Measurements from ENCODE around the gene PLXDC1.
"Not testable (repeated sequence)": the region's sequence is repeated elsewhere in the genome, so short reads cannot be mapped to it uniquely, and the experiment has no call there.

PLXDC1 gene

DNA sequence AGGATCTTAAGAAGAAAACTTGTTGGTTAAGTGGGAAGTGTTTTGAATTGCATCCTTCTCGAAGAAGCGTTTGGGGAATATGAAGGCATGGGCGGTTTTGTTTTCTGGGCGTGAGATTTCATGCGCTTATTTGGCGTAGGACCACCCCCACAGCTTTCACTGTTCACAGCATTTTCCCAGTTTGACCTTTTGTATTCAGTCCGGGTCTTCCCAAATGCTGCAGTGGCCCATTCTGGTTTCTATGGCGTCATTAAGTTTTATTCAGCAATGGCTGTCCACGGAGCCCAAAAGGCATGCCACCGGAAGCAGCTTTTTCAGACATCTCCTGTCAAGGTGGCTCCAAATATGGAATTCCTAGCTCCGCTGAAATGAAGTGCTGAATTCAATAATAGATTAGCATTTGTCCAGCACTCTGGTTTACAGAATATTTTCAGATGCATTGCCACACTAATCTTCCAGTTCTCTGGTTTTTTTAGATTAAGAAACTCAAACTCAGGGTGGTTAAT is 93.7 kb downstream of the PLXDC1 start:
- DNase-seq, result no peak

- DNase-seq, result no peak
Measured at GRCh38 chr17:39054111-39054645, 97.3 kb downstream of the PLXDC1 start.

- not testable (repeated sequence) for DNase-seq
Measured at GRCh38 chr17:39052423-39052822, 99.0 kb downstream of the PLXDC1 start.

DNA sequence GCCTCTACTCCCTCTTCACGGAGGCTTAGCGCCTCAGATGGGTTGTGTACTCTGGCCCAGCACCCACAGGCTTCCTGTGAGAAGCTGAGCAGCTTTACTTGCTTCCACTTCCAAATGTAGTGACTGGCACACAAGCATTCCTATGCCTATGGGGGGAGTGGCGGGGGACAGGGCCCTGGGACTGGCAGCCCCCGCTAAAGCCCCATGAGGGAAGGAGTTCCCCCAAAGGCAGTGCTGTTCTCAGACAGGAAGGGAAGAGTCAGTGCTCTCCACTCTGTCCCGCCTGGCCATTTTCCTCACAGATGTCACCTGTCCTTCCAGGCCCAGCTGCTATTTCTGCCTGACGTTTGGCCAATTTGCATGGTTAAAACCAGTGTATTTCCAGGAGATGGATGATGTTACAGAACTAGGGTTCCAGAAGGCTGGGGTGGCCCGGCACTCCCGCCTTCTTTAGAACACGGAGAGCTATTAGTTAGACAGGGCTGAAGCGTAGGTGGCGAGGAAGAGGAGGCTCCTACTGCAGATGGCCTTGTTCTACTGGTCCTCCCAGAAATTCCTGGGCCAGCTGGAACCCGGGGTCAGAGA is 100.3 kb downstream of the PLXDC1 start:
- DNase-seq, result no peak

DNA sequence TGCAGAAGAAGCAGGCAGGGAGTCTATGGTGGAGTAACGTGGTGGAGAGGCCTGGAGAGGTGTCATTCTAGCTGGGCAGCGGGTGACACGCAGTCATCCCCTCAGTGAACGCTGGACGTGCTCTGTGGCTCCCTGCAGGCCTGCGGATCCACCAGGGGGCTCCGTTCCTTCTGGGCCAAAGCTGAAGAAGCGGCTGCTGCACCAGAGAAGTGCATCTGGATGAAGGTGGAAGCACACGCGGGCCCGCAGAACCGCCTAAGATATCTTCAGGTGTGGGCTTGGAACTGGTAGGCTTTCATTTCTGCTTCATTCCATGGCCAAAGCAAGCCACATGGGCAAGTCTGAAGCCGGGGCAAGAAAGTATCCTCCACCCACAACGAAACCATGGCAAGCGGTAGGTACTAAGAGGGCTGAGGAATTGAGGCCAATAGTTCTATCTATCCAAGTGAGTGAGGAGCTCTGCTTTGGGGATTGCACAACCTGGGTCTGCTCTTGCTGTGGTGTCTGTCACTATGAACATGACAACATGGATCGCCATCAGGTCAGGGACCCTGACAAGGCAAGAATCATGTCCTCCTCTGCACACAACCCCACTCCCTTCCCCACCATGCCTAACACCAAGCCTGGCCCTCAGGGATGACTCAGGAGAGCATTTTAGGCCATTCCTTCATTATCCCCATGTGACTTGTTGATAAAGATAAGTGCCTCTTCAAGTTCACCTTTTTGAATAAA is 105.3 kb downstream of the PLXDC1 start:
- no peak for DNase-seq

DNA sequence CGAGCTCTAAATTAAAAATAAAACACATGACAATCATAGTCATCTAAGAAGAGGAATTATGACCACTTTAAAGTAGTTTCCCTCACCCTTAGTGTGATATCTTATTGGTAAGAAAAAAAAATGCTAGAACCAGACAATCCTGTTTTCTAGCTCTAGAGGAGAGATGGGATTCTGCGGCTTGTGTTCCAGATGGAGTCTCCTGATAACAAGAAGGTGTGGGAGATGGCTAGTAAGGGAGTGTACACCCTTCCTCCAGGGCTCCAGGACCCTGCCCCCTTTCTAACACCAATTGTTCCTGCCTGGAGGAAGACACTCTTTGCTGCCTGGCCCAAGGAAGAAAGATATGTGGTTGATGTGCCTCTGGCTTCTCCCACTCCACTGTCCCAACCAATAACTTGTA is 115.4 kb downstream of the PLXDC1 start:
- no peak for DNase-seq

DNA sequence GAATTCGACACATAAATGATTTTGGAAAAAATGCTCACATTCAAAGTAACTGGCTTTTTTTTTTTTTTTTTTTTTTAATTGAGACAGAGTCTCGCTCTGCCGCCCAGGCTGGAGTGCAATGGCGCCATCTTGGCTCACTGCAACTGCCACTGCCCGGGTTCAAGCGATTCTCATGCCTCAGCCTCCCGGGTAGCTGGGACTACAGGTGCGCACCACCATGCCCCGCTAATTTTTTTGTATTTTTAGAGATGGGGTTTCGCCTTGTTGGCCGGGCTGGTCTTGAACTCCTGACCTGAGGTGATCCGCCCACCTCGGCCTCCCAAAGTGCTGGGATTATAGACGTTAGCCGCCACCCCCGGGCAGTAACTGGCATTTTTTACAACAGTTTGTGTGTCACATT is 115.9 kb downstream of the PLXDC1 start:
- DNase-seq, result not testable (repeated sequence)

- DNase-seq, result no peak
Measured at GRCh38 chr17:39028690-39029089, 122.7 kb downstream of the PLXDC1 start.

DNA sequence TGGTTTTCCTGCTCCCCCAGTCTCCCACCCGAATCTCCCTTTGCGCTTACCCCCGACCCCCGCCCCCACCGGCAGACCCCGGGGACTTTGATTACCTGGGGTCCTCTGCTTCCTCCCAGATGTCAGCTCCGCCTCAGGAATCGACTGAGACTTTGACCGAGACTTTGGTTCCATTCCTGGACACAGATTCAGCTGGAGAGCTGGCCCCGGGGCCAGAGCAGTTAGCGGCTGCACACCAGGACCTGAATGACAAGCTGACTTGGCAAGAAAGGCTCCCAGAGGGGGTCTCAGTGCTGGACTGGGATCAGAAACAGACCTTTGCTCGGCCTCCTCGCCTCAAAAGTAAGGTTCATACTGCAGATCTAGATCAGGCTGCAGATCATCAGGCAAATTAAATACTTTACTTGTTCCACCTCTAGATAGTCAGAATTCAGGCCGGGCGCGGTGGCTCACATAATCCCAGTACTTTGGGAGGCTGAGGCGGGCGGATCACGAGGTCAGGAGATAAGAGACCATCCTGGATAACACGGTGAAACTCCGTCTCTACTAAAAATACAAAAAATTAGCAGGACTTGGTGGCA is 123.9 kb downstream of the PLXDC1 start:
- DNase-seq, result no peak

- DNase-seq, result no peak
Measured at GRCh38 chr17:39026980-39027451, 124.4 kb downstream of the PLXDC1 start.

GRCh38 chr17:39026346-39026745 is 125.1 kb downstream of the PLXDC1 start:
- not testable (repeated sequence) for DNase-seq

- no peak for DNase-seq
Measured at GRCh38 chr17:39022924-39023323, 128.5 kb downstream of the PLXDC1 start.

GRCh38 chr17:39020037-39020436 is 131.4 kb downstream of the PLXDC1 start:
- not testable (repeated sequence) for DNase-seq

DNA sequence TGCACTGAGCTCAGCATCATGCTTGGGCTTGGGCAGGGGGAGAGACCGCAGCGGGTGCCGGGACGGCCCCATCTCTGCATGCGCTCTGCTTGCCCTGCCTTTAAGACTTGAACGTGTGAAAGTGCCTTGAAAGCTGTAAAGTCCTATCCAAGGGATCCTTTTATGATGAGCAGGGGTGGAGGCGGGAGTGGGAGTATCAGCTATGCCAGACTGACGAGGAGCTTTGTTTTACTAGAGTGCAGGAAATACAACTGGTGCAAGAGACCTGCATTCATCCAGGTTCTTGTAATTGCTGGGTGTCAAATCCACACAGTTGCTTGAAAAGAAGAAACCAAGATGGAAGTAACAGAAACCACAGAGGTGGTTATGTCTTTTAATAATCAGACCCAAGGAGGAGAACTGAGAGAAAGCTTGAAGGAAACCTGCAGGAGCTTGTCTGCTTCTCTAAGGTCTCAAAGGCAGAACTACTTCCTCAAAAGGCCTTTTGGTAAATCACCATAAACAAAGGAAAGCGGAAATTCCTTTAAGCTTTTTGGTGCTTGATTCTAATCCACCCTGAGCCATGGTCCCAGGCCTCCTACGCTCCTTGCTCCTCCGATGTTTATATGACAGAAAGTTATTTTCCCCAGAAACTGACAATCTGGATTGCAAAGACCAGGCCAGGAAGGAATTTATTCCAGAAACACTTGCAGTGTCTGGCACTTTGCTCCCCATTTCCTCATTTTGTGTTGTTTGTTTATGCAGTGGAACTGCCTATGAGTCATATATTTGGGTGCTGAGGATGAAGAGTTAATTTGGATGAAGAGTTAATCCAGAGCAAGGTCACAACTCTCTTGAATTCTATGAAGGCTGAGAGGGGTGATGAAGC is 132.9 kb downstream of the PLXDC1 start:
- no peak for DNase-seq

DNA sequence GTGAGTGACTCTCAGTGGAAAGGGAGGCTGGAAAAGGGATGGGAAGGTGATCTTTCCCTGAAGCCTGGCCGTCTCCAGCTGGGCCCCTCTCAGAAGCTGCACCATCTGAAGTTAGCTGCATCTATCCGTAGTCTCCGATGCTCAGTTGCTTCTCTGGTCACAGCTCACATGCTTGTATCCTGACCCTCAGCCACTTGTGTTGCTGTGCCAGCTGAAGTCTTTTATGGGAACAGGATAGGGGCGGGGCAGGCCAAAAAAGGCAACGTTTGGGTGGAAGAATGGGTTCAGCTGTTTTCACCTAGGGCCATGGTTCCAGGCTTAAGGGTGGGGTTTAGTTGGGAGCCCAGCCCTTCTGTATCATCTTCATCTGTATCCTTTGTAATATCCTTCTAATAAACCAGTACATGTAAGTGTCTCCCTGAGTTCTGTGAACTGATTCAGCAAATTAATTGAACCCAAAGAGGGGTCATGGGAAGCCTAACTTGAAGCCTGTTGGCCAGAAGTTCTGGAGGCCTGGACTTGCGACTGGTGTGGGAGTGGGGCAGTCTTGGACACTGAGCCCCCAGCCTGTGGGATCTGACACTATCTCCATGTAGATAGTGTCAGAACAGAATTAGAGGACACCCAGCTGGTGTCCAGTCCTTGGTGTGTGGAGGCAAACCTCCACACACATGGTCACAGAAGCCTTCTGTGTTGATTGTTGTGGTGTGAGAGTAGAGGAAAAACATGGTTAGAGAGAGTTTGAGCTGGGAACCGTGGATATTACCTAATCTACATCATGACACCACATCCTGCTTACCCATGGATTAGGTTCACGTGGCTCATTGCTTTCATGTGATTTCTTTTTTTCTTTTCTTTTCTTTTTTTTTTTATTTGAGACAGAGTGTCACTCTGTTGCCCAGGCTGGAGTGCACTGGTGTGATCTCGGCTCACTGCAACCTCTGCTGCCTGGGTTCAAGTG is 135.0 kb downstream of the PLXDC1 start:
- DNase-seq, result peak; percentile 39

- DNase-seq, result no peak
Measured at GRCh38 chr17:39015546-39015935, 135.9 kb downstream of the PLXDC1 start.

DNA sequence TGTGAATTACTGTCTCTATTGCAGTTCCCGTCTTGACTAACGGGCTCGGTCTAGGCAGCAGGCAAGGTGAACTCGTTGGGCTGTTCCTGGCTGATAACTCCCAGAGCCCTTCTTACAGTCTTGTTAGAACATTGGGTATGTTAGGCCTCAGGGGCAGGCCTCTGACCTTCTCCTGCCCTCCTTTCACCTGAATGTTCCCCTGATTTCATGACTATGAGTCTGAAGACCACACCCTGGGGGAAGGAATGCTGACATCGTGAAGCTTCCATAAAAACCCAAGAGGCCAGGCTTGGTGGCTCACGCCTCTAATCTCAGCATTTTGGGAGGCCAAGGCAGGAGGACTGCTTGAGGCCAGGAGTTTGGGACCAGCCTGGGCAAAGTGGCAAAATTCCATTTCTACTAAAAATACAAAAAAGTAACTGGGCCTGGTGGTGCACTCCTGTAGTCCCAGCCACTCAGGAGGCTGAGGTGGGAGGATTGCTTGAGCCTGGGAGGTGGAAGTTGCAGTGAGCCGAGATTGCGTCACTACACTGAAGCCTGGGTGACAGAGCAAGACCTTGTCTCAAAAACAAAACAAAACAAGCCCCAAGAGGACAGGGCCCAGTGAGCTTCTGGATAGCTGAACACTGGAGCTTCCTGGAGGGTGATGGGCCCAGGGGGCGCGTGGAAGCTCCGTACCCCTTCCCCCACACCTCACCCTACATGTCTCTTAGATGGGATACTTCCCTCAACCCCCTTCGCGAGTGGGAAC is 136.5 kb downstream of the PLXDC1 start:
- no peak for DNase-seq

- DNase-seq, result no peak
Measured at GRCh38 chr17:39014044-39014794, 137.2 kb downstream of the PLXDC1 start.
